Body of pancreas (tissue), 4 donors: ENCODE results near the gene FGF3.

Experiments used
- CTCF ChIP-seq, 7 experiments: fragments of 450-650 bp in 4 of 7; fragments of 200-600 bp in 3 of 7; sonication (generic) in 3 of 7; IDR thresholded peaks; one replicate each; pipeline ENCODE4 v1.5.1; 2016 to 2019; ENCODE audit warnings: antibody characterized with exemption in 7 of 7
- POLR2A ChIP-seq, 3 donors: fragments of 450-650 bp; IDR thresholded peaks; one replicate each; pipeline ENCODE4 v1.6.1; 2016; ENCODE audit warnings: antibody characterized with exemption in 3 of 3, mild to moderate bottlenecking in 2 of 3

DNA sequence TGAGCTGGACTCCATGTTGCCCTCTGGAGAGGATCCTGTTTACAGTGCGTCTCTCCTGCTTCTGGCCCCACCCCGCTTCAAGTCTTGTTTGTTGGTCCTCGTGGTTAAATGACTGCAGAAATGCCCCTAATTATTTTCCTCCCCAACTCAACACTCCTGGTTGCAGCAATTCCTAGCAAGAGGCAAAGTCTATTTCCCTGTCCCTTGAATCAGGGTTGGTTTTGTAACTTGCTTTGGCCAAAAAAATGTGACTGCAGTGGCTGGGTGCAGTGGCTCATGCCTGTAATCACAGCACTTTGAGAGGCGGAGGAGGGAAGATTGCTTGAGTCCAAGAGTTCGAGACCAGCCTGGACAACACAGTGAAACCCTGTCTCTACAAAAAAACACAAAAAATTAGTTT, 41.0 kb upstream of the FGF3 start:
- TF ChIP-seq POLR2A (IDR thresholded peaks at IDR 0.05) (no peak), CTCF (IDR thresholded peaks at IDR 0.05) (no peak)
